BE2C (cell line): Measurements from ENCODE around the gene AHCTF1.
"Not testable (repeated sequence)": the region's sequence is repeated elsewhere in the genome, so short reads cannot be mapped to it uniquely, and the experiment has no call there.

Source experiments
- DNase-seq: peaks from one replicate; pipeline ENCODE4 v3.0.0-alpha.2; 2020
- H3K27me3 ChIP-seq: fragments of 250-450 bp; sonication (Bioruptor Pico); 2 replicates; pipeline ENCODE4 v1.5.1; 2020; ENCODE audit warnings: mild to moderate bottlenecking
- H3K36me3 ChIP-seq: fragments of 250-450 bp; sonication (Bioruptor Pico); 2 replicates; pipeline ENCODE4 v1.5.1; 2020; ENCODE audit warnings: mild to moderate bottlenecking
- H3K4me1 ChIP-seq: fragments of 250-450 bp; sonication (Bioruptor Pico); 2 replicates; pipeline ENCODE4 v1.5.1; 2020
- H3K4me3 ChIP-seq: 2 replicates; pipeline ENCODE4 v1.5.1; 2011; ENCODE audit warnings: low read depth, low read length
- H3K9me3 ChIP-seq: fragments of 250-450 bp; sonication (Bioruptor Pico); 2 replicates; pipeline ENCODE4 v1.5.1; 2020
- TF ChIP-seq, protein P1 (sequence below): IDR thresholded peaks from 2 replicates; pipeline ENCODE4 v1.5.1; 2012; ENCODE audit warnings: mild to moderate bottlenecking, low read depth, low read length

Gene AHCTF1

DNA sequence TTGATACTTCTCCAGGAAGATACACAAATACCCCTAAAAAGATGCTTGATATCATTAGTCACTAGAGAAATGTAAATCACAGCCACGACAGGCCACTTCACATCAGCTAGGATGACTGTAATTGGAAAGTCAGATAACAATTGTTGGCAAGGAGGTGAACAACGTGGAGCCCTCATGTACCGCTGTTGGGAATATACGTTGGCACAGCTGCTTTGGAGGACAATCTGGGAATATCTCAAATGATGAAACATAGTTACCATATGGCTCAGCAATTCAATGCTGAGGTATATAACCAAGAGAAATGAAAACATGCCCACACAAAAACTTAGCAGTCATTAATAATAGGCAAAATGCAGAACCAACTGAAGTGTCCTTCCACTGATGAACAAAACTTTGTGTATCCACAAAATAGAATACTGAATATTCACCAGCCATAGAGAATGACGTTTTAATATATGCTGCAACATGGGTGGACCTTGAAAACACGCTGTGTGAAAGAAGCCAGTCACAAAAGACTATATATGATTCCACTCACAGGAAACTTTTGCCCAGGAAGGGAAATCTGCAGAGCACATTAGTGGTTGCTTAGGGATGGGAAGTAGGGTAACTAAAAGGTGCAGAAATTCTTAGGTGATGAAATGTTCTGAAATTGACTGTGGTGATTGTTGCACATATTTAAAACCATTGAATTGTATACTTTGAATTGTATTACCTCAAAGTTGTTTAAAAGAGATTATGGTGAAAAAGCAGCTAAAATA, 95.4 kb downstream of the AHCTF1 start:
- H3K9me3 ChIP-seq: no peaks in the 10 kb centered on the region
- H3K4me3 ChIP-seq: no peak overlapping the region
- TF ChIP-seq, protein P1, sequence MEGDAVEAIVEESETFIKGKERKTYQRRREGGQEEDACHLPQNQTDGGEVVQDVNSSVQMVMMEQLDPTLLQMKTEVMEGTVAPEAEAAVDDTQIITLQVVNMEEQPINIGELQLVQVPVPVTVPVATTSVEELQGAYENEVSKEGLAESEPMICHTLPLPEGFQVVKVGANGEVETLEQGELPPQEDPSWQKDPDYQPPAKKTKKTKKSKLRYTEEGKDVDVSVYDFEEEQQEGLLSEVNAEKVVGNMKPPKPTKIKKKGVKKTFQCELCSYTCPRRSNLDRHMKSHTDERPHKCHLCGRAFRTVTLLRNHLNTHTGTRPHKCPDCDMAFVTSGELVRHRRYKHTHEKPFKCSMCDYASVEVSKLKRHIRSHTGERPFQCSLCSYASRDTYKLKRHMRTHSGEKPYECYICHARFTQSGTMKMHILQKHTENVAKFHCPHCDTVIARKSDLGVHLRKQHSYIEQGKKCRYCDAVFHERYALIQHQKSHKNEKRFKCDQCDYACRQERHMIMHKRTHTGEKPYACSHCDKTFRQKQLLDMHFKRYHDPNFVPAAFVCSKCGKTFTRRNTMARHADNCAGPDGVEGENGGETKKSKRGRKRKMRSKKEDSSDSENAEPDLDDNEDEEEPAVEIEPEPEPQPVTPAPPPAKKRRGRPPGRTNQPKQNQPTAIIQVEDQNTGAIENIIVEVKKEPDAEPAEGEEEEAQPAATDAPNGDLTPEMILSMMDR: no peak
- DNase-seq: peak; percentile 22
- no peaks in the 10 kb centered on the region for H3K27me3 ChIP-seq
- H3K36me3 ChIP-seq: peaks cover 6% of the 10 kb centered on the region
- H3K4me1 ChIP-seq: no peaks in the 10 kb centered on the region

DNA sequence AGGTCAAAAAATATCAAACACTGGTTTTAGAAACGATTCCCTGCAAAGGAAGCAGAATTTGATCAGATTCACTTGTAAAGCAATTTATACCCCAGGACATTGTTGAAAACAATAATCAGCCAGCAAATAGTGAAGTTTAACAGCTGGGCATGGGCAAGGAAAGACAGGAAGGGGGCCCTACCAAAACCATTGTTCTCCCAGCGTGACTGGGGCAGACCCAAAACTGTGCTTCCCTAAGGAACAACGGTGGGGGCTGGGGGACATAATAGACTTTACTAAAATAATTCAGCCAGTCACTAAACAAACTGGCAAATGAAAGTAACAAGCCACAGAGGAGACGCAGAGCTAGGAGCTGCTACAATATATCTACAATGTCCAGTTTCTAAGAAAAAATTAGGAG, 100.2 kb downstream of the AHCTF1 start:
- no peaks in the 10 kb centered on the region; the same call in 1 of the 2 replicates for H3K9me3 ChIP-seq
- no peaks in the 10 kb centered on the region for H3K4me1 ChIP-seq
- no peak overlapping the region for H3K4me3 ChIP-seq
- H3K27me3 ChIP-seq: no peaks in the 10 kb centered on the region
- TF ChIP-seq, protein P1: no peak
- DNase-seq: no peak
- no peaks in the 10 kb centered on the region for H3K36me3 ChIP-seq

DNA sequence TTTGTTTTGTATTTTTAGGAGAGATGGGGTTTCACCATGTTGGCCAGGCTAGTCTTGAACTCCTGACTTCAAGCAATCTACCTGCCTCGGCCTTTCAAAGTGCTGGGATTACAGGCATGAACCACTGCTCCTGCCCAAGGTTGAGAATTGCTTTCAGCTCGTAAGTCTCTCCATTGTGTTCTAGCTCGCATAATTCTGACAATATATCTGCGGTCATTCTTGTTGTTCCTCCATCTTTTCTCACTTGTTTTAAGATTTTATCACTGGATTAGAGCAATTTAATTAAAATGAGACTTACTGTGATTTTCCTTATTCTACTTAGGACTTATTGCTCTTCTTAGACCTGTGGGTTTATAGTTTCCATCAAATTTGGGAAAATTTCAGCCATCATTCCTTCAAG, 102.9 kb downstream of the AHCTF1 start:
- Histone ChIP-seq H3K36me3 (no peaks in the 10 kb centered on the region), H3K9me3 (no peaks in the 10 kb centered on the region; the same call in 1 of the 2 replicates), H3K27me3 (no peaks in the 10 kb centered on the region), H3K4me1 (no peaks in the 10 kb centered on the region), H3K4me3 (no peak overlapping the region)
- DNase-seq: no peak
- TF ChIP-seq, protein P1: no peak

DNA sequence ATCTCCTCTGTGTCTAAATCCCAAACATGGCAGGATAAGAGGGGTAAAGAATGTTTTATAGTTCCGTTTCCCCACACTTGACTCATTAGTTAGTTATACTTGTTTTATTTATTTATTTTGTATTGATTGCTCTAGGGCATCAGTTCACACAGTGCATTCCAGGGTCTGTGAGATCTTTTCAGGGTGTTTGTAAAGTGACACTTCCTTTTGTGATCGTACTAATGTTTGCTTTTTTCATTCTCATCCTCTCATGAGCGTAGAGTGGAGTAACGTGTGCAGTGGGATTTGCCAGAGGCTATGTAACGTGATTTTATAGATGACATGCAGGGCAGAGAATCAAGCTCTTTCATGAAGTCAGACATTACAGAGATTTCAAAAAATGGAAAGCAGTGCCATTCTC, 104.4 kb downstream of the AHCTF1 start:
- no peaks in the 10 kb centered on the region for H3K4me1 ChIP-seq
- TF ChIP-seq, protein P1: no peak

DNA sequence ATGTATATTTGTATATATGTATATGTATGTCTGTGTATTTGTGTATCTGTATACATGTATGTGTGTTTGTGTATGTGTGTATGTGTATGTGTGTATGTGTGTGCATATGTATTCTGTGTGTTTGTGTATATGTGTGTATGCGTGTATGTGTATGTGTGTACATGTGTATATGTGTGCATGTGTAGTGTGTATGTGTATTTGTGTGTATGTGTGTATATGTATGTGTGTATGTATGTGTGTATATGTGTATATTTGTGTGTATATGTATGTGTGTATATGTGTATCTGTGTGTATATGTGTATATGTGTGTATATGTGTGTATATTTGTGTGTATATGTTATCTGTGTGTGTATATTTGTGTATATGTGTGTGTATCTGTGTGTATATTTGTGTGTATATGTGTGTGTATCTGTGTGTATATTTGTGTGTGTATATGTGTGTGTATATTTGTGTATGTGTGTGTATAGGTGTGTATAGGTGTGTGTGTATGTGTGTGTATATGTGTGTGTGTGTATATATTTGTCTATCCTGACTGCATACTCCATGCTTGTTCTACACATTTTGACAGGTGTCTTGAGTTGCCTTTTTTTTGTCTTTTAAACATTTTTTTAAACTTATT, 106.1 kb downstream of the AHCTF1 start:
- Histone ChIP-seq H3K27me3 (no peaks in the 10 kb centered on the region), H3K36me3 (no peaks in the 10 kb centered on the region), H3K4me3 (no peak overlapping the region), H3K9me3 (no peaks in the 10 kb centered on the region; the same call in 1 of the 2 replicates), H3K4me1 (no peaks in the 10 kb centered on the region)
- no peak for DNase-seq
- TF ChIP-seq, protein P1: no peak

More for the DNA sequence above, 104.4 kb downstream of the AHCTF1 start:
- Histone ChIP-seq H3K27me3 (no peaks in the 10 kb centered on the region), H3K9me3 (no peaks in the 10 kb centered on the region; the same call in 1 of the 2 replicates), H3K4me3 (no peak overlapping the region), H3K36me3 (no peaks in the 10 kb centered on the region)
- no peak for DNase-seq

DNA sequence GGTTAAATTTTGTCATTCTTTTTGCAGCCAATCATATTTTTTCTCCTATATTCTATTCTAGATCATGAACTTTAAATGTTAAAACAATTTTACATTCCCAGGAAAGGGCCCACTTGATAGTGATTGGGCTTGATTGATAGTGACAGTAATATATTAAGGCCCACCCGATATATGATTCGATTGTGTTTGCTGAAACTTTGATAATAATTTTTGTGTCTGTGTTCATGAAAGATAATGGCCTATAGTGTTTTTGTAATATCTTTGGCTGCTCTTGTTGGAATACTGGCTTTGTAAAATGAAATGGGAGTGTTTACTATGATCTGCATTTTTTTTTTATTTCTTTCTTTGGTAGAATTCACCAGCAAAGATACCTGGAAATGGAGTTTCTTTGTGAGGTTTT, 107.2 kb downstream of the AHCTF1 start:
- DNase-seq: no peak
- Histone ChIP-seq H3K9me3 (no peaks in the 10 kb centered on the region; the same call in 1 of the 2 replicates), H3K4me3 (no peak overlapping the region), H3K4me1 (no peaks in the 10 kb centered on the region), H3K27me3 (no peaks in the 10 kb centered on the region), H3K36me3 (no peaks in the 10 kb centered on the region)
- TF ChIP-seq, protein P1: no peak

DNA sequence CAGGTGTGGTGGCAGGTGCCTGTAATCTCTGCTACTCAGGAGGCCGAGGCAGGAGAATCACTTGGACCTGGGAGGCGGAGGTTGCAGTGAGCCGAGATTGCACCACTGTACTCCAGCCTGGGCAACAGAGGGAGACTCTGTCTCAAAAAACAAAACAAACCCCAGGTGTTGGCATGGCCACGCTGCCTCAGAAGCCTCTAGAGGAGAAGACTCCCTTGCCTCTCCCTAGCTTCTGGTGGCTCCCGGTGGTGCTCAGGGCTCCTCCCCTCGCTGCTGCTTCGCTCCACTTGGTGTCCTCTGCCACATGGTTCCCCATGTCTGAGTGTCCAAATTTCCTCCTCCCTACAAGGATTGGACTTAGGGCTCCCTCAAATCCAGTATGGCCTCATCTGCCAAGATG, 109.6 kb downstream of the AHCTF1 start:
- not testable (repeated sequence) for H3K27me3 ChIP-seq, DNase-seq, H3K9me3 ChIP-seq, H3K4me1 ChIP-seq, H3K36me3 ChIP-seq, H3K4me3 ChIP-seq
